WTC11 (cell line): ENCODE measurements around the gene NCKAP5L. TPM values are rescaled to one million over a fixed set of nuclear protein-coding genes. Genes with fewer than 3 reads are reported as not detected.

Experiments used
- ATAC-seq: fragments of 200-7000 bp; cut with Tn5 transposase; 2 replicates; pipeline ENCODE4 v1.10.0; 2021; ENCODE audit warnings: mild to moderate bottlenecking, moderate library complexity
- CTCF ChIA-PET: fragments of 300-600 bp; sonication (Branson Sonifier 250); formaldehyde crosslinking; loops from one replicate; lab custom pipeline; 2021; ENCODE audit warnings: antibody characterized with exemption; lab: Charles Lee
- POLR2A ChIA-PET: fragments of 350-600 bp; sonication (Branson Sonifier 250); formaldehyde crosslinking; loops from one replicate; lab custom pipeline; 2021; ENCODE audit warnings: antibody characterized with exemption; lab: Charles Lee
- DNase-seq: peaks from one replicate; pipeline ENCODE4 v3.0.0; 2021; ENCODE audit warnings: low spot score
- H3K27ac Mint-ChIP-seq: 2 replicates; pipeline ENCODE4 v1.8.0; 2021; ENCODE audit warnings: mixed read lengths
- H3K27me3 Mint-ChIP-seq: 2 replicates; pipeline ENCODE4 v1.8.0; 2021; ENCODE audit warnings: low read depth, mild to moderate bottlenecking, moderate library complexity, mixed read lengths
- H3K36me3 Mint-ChIP-seq: 2 replicates; pipeline ENCODE4 v1.8.0; 2021; ENCODE audit warnings: mixed read lengths
- H3K4me1 Mint-ChIP-seq: 2 replicates; pipeline ENCODE4 v1.8.0; 2022; ENCODE audit warnings: mixed read lengths
- H3K4me3 Mint-ChIP-seq: 2 replicates; pipeline ENCODE4 v1.8.0; 2021; ENCODE audit warnings: mild to moderate bottlenecking, moderate library complexity, mixed read lengths
- H3K9me3 Mint-ChIP-seq: 2 replicates; pipeline ENCODE4 v1.8.0; 2021; ENCODE audit warnings: mixed read lengths
- ARID4B ChIP-seq: sonication (generic); formaldehyde crosslinking; IDR thresholded peaks from 2 replicates; pipeline ENCODE4 v1.8.0; 2023; ENCODE audit warnings: missing genetic modification reagents, mild to moderate bottlenecking, borderline replicate concordance
- ATF1 ChIP-seq: sonication (generic); formaldehyde crosslinking; IDR thresholded peaks from 2 replicates; pipeline ENCODE4 v1.8.1; 2023; ENCODE audit warnings: mild to moderate bottlenecking, moderate library complexity, missing genetic modification reagents
- ETV6 ChIP-seq: sonication (generic); formaldehyde crosslinking; IDR thresholded peaks from 2 replicates; pipeline ENCODE4 v1.8.1; 2022; ENCODE audit warnings: mild to moderate bottlenecking, missing genetic modification reagents
- FOXJ3 ChIP-seq: sonication (generic); formaldehyde crosslinking; IDR thresholded peaks from 2 replicates; pipeline ENCODE4 v1.9.0; 2021; ENCODE audit warnings: missing genetic modification reagents, mild to moderate bottlenecking, borderline replicate concordance
- FOXK1 ChIP-seq: sonication (generic); formaldehyde crosslinking; IDR thresholded peaks from 2 replicates; pipeline ENCODE4 v1.8.0; 2022; ENCODE audit warnings: mild to moderate bottlenecking, moderate library complexity, missing genetic modification reagents
- JUN ChIP-seq: sonication (generic); formaldehyde crosslinking; IDR thresholded peaks from 2 replicates; pipeline ENCODE4 v1.8.0; 2023; ENCODE audit warnings: mild to moderate bottlenecking, missing genetic modification reagents
- NR1H2 ChIP-seq: sonication (generic); formaldehyde crosslinking; IDR thresholded peaks from 2 replicates; pipeline ENCODE4 v1.9.0; 2021; ENCODE audit warnings: mild to moderate bottlenecking, moderate library complexity, missing genetic modification reagents
- PRRX2 ChIP-seq: fragments of 250-450 bp; sonication (Bioruptor Pico); IDR thresholded peaks from 2 replicates; pipeline ENCODE4 v1.8.0; 2021; ENCODE audit warnings: mild to moderate bottlenecking
- RORB ChIP-seq: fragments of 250-450 bp; sonication (Bioruptor Pico); IDR thresholded peaks from 2 replicates; pipeline ENCODE4 v1.9.0; 2021; ENCODE audit warnings: mild to moderate bottlenecking
- SMAD4 ChIP-seq: sonication (generic); formaldehyde crosslinking; IDR thresholded peaks from 2 replicates; pipeline ENCODE4 v1.8.0; 2022; ENCODE audit warnings: mild to moderate bottlenecking, missing genetic modification reagents
- SP1 ChIP-seq: sonication (generic); formaldehyde crosslinking; conservative IDR thresholded peaks from 2 replicates; pipeline ENCODE4 v1.8.1; 2022; ENCODE audit warnings: missing genetic modification reagents
- ZBTB21 ChIP-seq: sonication (generic); formaldehyde crosslinking; IDR thresholded peaks from 2 replicates; pipeline ENCODE4 v1.8.1; 2023; ENCODE audit warnings: mild to moderate bottlenecking, missing genetic modification reagents, borderline replicate concordance
- ZNF138 ChIP-seq: sonication (generic); formaldehyde crosslinking; conservative IDR thresholded peaks from 2 replicates; pipeline ENCODE4 v1.8.1; 2022; ENCODE audit warnings: mild to moderate bottlenecking, moderate library complexity, missing genetic modification reagents
- ZNF232 ChIP-seq: sonication (generic); formaldehyde crosslinking; IDR thresholded peaks from 2 replicates; pipeline ENCODE4 v1.8.0; 2022; ENCODE audit warnings: mild to moderate bottlenecking, missing genetic modification reagents
- ZNF671 ChIP-seq: fragments of 250-450 bp; sonication (Bioruptor Pico); IDR thresholded peaks from 2 replicates; pipeline ENCODE4 v1.8.0; 2021; ENCODE audit warnings: mild to moderate bottlenecking
- total RNA-seq: library from RNA; stranded (reverse); gene quantifications from 3 replicates; pipeline ENCODE4 v1.2.3, GENCODE V29; 2021
- TF ChIP-seq, protein P1 (sequence below): sonication (generic); formaldehyde crosslinking; IDR thresholded peaks from 2 replicates; pipeline ENCODE4 v1.8.1; 2022; ENCODE audit warnings: low read depth, missing genetic modification reagents, borderline replicate concordance
- TF ChIP-seq, protein P2 (sequence below): fragments of 250-450 bp; sonication (Bioruptor Pico); IDR thresholded peaks from 2 replicates; pipeline ENCODE4 v1.9.0; 2021; ENCODE audit warnings: moderate library complexity, mild to moderate bottlenecking, inconsistent platforms, borderline replicate concordance
- TF ChIP-seq, protein P3 (sequence below): fragments of 250-450 bp; sonication (Bioruptor Pico); IDR thresholded peaks from 2 replicates; pipeline ENCODE4 v1.8.0; 2021; ENCODE audit warnings: mild to moderate bottlenecking
- TF ChIP-seq, protein P4 (sequence below): sonication (generic); formaldehyde crosslinking; IDR thresholded peaks from 2 replicates; pipeline ENCODE4 v1.8.0; 2023; ENCODE audit warnings: mild to moderate bottlenecking, missing genetic modification reagents

NCKAP5L gene
- total RNA-seq, 1 experiment from 2014 or later = 27.8 TPM

DNA sequence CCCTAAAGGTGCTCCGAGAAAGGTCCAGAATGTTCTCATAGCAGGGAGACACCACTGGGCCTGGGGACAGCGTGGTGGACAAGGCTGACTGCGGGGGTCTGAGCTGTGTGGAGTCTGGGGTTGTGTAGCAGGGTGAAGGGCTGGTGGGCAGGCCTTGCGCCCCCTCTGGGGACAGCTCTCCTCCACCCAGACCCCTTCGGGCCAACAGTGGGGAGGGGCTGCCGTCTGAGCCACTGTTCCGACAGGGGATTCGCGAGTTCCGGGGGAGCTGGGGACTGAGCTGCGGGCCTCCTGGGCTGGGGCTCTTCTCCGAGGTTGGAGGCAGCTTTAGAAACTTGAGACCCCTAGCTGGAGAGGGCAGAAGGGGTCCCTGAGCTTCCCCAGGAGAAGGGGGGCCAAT is 32.1 kb downstream of the NCKAP5L start:
- no peaks in the 10 kb centered on the region for H3K9me3 Mint-ChIP-seq
- H3K27me3 Mint-ChIP-seq = no peaks in the 10 kb centered on the region
- ChIA-PET POLR2A (interaction anchor here (0.6 to 1.9 kb wide), 2 partner anchors 12 to 32 kb away, joined by 3 to 5 read pairs; partner anchors contain the start of gene NCKAP5L), CTCF (interaction anchor here (0.5 to 1.5 kb wide), 4 partner anchors 10 to 255 kb away, joined by 3 to 5 read pairs (median 3); no protein-coding TSS in a partner anchor)
- H3K4me1 Mint-ChIP-seq = peaks cover under 1% of the 10 kb centered on the region; the same call in 1 of the 2 replicates
- TF ChIP-seq ZNF138 (CRISPR knock-in tag) = no peak
- TF ChIP-seq ZBTB21 (CRISPR knock-in tag) = no peak
- no peak for TF ChIP-seq ATF1 (CRISPR knock-in tag)
- peaks cover 6% of the 10 kb centered on the region for H3K36me3 Mint-ChIP-seq
- ATAC-seq (no peak), DNase-seq (no peak)
- no peak overlapping the region for H3K27ac Mint-ChIP-seq
- no peak overlapping the region for H3K4me3 Mint-ChIP-seq

DNA sequence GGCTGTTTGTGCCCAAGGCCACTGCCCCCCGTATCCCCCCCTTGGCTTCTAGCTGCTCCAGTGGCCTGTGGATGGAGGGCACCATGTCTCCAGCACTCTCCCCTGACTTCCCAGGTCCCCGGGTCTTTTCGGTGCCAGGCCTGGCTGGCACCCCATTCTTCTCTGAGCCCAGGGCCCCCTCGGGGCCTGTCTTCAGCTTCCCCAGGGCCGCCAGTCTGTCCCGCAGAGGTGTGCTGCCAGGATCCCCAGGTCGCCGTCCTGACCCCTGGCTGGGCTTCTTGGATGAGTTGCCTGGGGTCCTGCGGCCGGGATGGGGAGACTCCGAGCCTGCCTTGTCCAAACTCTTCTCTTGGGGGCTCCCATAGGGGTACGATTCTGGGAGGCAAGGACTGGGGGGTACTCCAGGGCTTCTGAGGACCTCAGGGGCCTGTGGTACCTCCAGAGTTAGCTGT is 32.5 kb downstream of the NCKAP5L start:
- POLR2A ChIA-PET = interaction anchor here (1.9 kb wide), 1 partner anchor 13 kb away, joined by 5 read pairs; no protein-coding TSS in a partner anchor
- Mint-ChIP-seq H3K36me3 (peaks cover 6% of the 10 kb centered on the region), H3K9me3 (no peaks in the 10 kb centered on the region), H3K4me3 (no peak overlapping the region), H3K27me3 (no peaks in the 10 kb centered on the region), H3K27ac (no peak overlapping the region), H3K4me1 (peaks cover 5% of the 10 kb centered on the region)
- TF ChIP-seq ZNF671 (CRISPR knock-in tag) = no peak
- TF ChIP-seq RORB = no peak
- TF ChIP-seq, protein P1, sequence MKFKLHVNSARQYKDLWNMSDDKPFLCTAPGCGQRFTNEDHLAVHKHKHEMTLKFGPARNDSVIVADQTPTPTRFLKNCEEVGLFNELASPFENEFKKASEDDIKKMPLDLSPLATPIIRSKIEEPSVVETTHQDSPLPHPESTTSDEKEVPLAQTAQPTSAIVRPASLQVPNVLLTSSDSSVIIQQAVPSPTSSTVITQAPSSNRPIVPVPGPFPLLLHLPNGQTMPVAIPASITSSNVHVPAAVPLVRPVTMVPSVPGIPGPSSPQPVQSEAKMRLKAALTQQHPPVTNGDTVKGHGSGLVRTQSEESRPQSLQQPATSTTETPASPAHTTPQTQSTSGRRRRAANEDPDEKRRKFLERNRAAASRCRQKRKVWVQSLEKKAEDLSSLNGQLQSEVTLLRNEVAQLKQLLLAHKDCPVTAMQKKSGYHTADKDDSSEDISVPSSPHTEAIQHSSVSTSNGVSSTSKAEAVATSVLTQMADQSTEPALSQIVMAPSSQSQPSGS = no peak
- no peak for TF ChIP-seq FOXK1 (CRISPR knock-in tag)
- TF ChIP-seq SMAD4 (CRISPR knock-in tag) = no peak
- CTCF ChIA-PET = interaction anchor here (0.5 to 1.5 kb wide), 3 partner anchors 44 to 255 kb away, joined by 3 to 5 read pairs (median 3); no protein-coding TSS in a partner anchor
- no peak for ATAC-seq
- DNase-seq = no peak

- ChIA-PET CTCF (interaction anchor here (0.6 to 1.0 kb wide), 3 partner anchors 44 to 296 kb away, joined by 3 to 4 read pairs (median 3); no protein-coding TSS in a partner anchor), POLR2A (interaction anchor here (1.9 kb wide), 1 partner anchor 14 kb away, joined by 5 read pairs; no protein-coding TSS in a partner anchor)
- no peaks in the 10 kb centered on the region for H3K9me3 Mint-ChIP-seq
- no peaks in the 10 kb centered on the region for H3K27me3 Mint-ChIP-seq
- ATAC-seq (no peak), DNase-seq (no peak)
- no peak overlapping the region for H3K27ac Mint-ChIP-seq
- H3K4me3 Mint-ChIP-seq = no peak overlapping the region
- H3K36me3 Mint-ChIP-seq = peaks cover 3% of the 10 kb centered on the region
- peaks cover 11% of the 10 kb centered on the region for H3K4me1 Mint-ChIP-seq
- no peak for TF ChIP-seq PRRX2
- no peak for TF ChIP-seq ARID4B (CRISPR knock-in tag)
- no peak for TF ChIP-seq JUN (CRISPR knock-in tag)
- TF ChIP-seq ETV6 (CRISPR knock-in tag) = no peak
- TF ChIP-seq FOXJ3 (CRISPR knock-in tag) = no peak
- TF ChIP-seq, protein P2, sequence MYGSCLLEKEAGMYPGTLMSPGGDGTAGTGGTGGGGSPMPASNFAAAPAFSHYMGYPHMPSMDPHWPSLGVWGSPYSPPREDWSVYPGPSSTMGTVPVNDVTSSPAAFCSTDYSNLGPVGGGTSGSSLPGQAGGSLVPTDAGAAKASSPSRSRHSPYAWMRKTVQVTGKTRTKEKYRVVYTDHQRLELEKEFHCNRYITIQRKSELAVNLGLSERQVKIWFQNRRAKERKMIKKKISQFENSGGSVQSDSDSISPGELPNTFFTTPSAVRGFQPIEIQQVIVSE (CRISPR knock-in tag) = no peak
- TF ChIP-seq, protein P3, sequence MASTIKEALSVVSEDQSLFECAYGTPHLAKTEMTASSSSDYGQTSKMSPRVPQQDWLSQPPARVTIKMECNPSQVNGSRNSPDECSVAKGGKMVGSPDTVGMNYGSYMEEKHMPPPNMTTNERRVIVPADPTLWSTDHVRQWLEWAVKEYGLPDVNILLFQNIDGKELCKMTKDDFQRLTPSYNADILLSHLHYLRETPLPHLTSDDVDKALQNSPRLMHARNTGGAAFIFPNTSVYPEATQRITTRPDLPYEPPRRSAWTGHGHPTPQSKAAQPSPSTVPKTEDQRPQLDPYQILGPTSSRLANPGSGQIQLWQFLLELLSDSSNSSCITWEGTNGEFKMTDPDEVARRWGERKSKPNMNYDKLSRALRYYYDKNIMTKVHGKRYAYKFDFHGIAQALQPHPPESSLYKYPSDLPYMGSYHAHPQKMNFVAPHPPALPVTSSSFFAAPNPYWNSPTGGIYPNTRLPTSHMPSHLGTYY (CRISPR knock-in tag) = no peak
- TF ChIP-seq ZNF232 (CRISPR knock-in tag) = no peak
- TF ChIP-seq, protein P4, sequence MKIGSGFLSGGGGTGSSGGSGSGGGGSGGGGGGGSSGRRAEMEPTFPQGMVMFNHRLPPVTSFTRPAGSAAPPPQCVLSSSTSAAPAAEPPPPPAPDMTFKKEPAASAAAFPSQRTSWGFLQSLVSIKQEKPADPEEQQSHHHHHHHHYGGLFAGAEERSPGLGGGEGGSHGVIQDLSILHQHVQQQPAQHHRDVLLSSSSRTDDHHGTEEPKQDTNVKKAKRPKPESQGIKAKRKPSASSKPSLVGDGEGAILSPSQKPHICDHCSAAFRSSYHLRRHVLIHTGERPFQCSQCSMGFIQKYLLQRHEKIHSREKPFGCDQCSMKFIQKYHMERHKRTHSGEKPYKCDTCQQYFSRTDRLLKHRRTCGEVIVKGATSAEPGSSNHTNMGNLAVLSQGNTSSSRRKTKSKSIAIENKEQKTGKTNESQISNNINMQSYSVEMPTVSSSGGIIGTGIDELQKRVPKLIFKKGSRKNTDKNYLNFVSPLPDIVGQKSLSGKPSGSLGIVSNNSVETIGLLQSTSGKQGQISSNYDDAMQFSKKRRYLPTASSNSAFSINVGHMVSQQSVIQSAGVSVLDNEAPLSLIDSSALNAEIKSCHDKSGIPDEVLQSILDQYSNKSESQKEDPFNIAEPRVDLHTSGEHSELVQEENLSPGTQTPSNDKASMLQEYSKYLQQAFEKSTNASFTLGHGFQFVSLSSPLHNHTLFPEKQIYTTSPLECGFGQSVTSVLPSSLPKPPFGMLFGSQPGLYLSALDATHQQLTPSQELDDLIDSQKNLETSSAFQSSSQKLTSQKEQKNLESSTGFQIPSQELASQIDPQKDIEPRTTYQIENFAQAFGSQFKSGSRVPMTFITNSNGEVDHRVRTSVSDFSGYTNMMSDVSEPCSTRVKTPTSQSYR (CRISPR knock-in tag) = no peak
- no peak for TF ChIP-seq NR1H2 (CRISPR knock-in tag)
- TF ChIP-seq SP1 (CRISPR knock-in tag) = no peak
These were observed 33.2 kb downstream of the NCKAP5L start for GRCh38 chr12:49794811-49795653.
